ENCODE data around the gene TIAM2. TPM values are rescaled to one million over a fixed set of nuclear protein-coding genes. Genes with fewer than 3 reads are reported as not detected.

TIAM2 gene
- total and polyA plus RNA-seq, 2 donors (not counting 3 experiments of a cell fraction or from before 2014, with no cell fraction given) = 9.6 to 18.5 TPM

DNA sequence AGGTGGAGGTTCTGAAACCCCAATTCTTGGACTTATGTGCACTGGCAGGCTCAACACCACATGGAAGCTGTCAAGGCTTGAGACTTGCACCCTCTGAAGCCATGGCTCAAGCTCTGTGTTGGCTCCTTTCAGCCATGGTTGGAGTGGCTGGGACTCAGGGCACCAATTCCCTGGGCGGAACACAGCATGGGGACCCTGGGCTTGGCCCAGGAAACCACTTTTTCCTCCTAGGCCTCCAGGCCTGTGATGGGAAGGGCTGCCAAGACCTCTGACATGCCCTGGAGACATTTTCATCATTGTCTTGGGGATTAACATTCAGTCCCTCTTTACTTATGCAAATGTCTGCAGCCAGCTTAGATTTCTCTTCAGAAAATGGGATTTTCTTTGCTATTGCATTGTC, 242.5 kb downstream of the TIAM2 start:
- H2AFZ ChIP-seq (ENCODE audit: low read depth, low read length) = no peak overlapping the region
- no peaks in the 10 kb centered on the region for H3K4me1 ChIP-seq (ENCODE audit: control insufficient read depth, extremely low read depth, insufficient read depth, low read length)
- no peak overlapping the region for H3K27ac ChIP-seq (ENCODE audit: insufficient read depth, low read depth, low read length)
- H4K20me1 ChIP-seq (replicated peaks; ENCODE audit: control insufficient read depth, extremely low read depth, insufficient read depth, low read length) = no peaks in the 10 kb centered on the region
- ChIA-PET POLR2A (no interaction called here), CTCF (interaction anchor here (1.3 to 4.5 kb wide), 2 partner anchors 10 to 60 kb away, joined by 3 to 18 read pairs; no protein-coding TSS in a partner anchor)
- FAIRE-seq = no peak
- no peaks in the 10 kb centered on the region for H3K9me1 ChIP-seq (replicated peaks; ENCODE audit: control insufficient read depth, extremely low read depth, insufficient read depth, low read length)
- BruUV-seq (replicated peaks) = no TSS peak
- no peaks in the 10 kb centered on the region for H3K9me3 ChIP-seq (replicated peaks; ENCODE audit: control insufficient read depth, insufficient read depth, low read length)
- intact Hi-C loops (cut with micrococcal nuclease) (no loop called here), dilution Hi-C loops (cut with MboI; ENCODE audit: extremely low pct_ligation_motif_present, low sequenced_read_pairs) (no loop called here)
- H3K4me2 ChIP-seq (ENCODE audit: insufficient read depth, low read length) = no peak overlapping the region
- no peak overlapping the region for H3K4me3 ChIP-seq (replicated peaks in 1 of 3; ENCODE audit: insufficient read depth in 1 of 3, low read depth in 1 of 3, low read length in 3 of 3)
- no peak for DNase-seq (ENCODE audit: low read depth, low spot score)
- H3K27me3 ChIP-seq (ENCODE audit: control insufficient read depth in 2 of 2, insufficient read depth in 2 of 2, low read length in 2 of 2) = no peaks in the 10 kb centered on the region
- H3K79me2 ChIP-seq (ENCODE audit: control insufficient read depth, insufficient read depth, low read length) = no peaks in the 10 kb centered on the region
- no peak for TF ChIP-seq POLR2AphosphoS5 (IDR thresholded peaks at IDR 0.05; ENCODE audit: insufficient read depth, low read depth, low read length)
- H3K36me3 ChIP-seq (ENCODE audit: control insufficient read depth in 2 of 2, extremely low read depth in 1 of 2, insufficient read depth in 2 of 2, low read length in 2 of 2) = no peaks in the 10 kb centered on the region
- H3K9ac ChIP-seq (replicated peaks; ENCODE audit: extremely low read depth, insufficient read depth, low read length) = no peak overlapping the region

DNA sequence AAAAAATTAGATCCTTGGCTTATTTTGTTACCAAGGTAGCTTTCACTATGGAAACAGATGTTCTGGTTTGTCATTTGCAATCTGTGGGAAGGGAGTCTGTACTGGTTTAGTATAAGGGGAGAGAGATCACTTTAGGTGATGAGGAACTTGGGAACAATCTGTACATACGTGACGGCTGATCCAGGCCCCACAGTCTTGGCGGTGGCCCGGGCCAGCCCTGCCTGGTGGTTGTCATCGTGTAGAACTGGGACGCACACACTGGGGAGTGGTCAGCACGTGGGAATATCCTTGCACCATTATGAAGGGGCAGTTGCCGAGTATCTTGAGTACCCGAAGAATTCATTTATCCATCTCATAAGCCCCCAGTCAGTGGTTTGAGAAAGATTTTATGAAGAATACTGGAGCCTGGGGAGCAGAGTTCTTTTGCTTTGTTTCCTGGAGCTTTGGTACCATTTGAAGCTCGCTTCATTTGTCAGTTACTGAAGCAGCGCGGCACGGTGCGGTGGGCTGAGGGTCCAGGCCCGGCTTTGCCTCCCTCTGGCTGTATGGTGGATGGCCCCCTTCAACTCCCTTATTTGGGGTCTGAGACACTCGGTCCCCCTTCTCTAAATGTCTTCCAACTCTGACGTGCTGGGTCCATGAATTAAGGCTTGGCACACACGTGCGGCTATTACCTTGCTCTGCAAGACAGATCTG, 245.9 kb downstream of the TIAM2 start:
- FAIRE-seq = no peak

More for the DNA sequence above, 245.9 kb downstream of the TIAM2 start:
- Histone ChIP-seq H3K4me1 (ENCODE audit: control insufficient read depth, extremely low read depth, insufficient read depth, low read length) (no peaks in the 10 kb centered on the region), H2AFZ (ENCODE audit: low read depth, low read length) (no peak overlapping the region), H3K27me3 (ENCODE audit: control insufficient read depth in 2 of 2, insufficient read depth in 2 of 2, low read length in 2 of 2) (no peaks in the 10 kb centered on the region), H3K4me3 (replicated peaks in 1 of 3; ENCODE audit: insufficient read depth in 1 of 3, low read depth in 1 of 3, low read length in 3 of 3) (no peak overlapping the region), H3K4me2 (ENCODE audit: insufficient read depth, low read length) (no peak overlapping the region), H3K79me2 (ENCODE audit: control insufficient read depth, insufficient read depth, low read length) (no peaks in the 10 kb centered on the region), H4K20me1 (replicated peaks; ENCODE audit: control insufficient read depth, extremely low read depth, insufficient read depth, low read length) (no peaks in the 10 kb centered on the region), H3K9ac (replicated peaks; ENCODE audit: extremely low read depth, insufficient read depth, low read length) (no peak overlapping the region), H3K36me3 (ENCODE audit: control insufficient read depth in 2 of 2, extremely low read depth in 1 of 2, insufficient read depth in 2 of 2, low read length in 2 of 2) (peaks cover 0 to under 1% of the 10 kb centered on the region in 2 experiments), H3K9me3 (replicated peaks; ENCODE audit: control insufficient read depth, insufficient read depth, low read length) (no peaks in the 10 kb centered on the region), H3K27ac (ENCODE audit: insufficient read depth, low read depth, low read length) (no peak overlapping the region), H3K9me1 (replicated peaks; ENCODE audit: control insufficient read depth, extremely low read depth, insufficient read depth, low read length) (no peaks in the 10 kb centered on the region)
- TF ChIP-seq, protein P1, sequence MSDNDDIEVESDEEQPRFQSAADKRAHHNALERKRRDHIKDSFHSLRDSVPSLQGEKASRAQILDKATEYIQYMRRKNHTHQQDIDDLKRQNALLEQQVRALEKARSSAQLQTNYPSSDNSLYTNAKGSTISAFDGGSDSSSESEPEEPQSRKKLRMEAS (IDR thresholded peaks at IDR 0.05; ENCODE audit: insufficient read depth, insufficient read length) = no peak
- TF ChIP-seq FOS (IDR thresholded peaks at IDR 0.05; ENCODE audit: borderline replicate concordance, insufficient read depth, low read length) (no peak), GATA2 (IDR thresholded peaks at IDR 0.05; ENCODE audit: insufficient read depth, insufficient read length, low read depth, low read length) (no peak), POLR2A (IDR thresholded peaks at IDR 0.05; ENCODE audit: low read depth, low read length) (no peak), POLR2AphosphoS5 (IDR thresholded peaks at IDR 0.05; ENCODE audit: insufficient read depth, low read depth, low read length) (no peak), EZH2 (IDR thresholded peaks at IDR 0.05; ENCODE audit: borderline replicate concordance, low read depth, low read length, severe bottlenecking) (no peak), JUN (IDR thresholded peaks at IDR 0.05; ENCODE audit: borderline replicate concordance, insufficient read depth, insufficient read length, low read depth) (no peak), MYC (IDR thresholded peaks at IDR 0.05; ENCODE audit: low read depth, low read length) (no peak)
- TF ChIP-seq, protein P2, sequence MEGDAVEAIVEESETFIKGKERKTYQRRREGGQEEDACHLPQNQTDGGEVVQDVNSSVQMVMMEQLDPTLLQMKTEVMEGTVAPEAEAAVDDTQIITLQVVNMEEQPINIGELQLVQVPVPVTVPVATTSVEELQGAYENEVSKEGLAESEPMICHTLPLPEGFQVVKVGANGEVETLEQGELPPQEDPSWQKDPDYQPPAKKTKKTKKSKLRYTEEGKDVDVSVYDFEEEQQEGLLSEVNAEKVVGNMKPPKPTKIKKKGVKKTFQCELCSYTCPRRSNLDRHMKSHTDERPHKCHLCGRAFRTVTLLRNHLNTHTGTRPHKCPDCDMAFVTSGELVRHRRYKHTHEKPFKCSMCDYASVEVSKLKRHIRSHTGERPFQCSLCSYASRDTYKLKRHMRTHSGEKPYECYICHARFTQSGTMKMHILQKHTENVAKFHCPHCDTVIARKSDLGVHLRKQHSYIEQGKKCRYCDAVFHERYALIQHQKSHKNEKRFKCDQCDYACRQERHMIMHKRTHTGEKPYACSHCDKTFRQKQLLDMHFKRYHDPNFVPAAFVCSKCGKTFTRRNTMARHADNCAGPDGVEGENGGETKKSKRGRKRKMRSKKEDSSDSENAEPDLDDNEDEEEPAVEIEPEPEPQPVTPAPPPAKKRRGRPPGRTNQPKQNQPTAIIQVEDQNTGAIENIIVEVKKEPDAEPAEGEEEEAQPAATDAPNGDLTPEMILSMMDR (IDR thresholded peaks at IDR 0.05; ENCODE audit: extremely low read depth in 1 of 2, insufficient read depth in 1 of 2, low read depth in 1 of 2, low read length in 2 of 2) = no peak
- dilution Hi-C loops (cut with MboI; ENCODE audit: extremely low pct_ligation_motif_present, low sequenced_read_pairs) = no loop called here
- POLR2A ChIA-PET = no interaction called here
- CTCF ChIA-PET = interaction anchor here (3.5 kb wide), 1 partner anchor 63 kb away, joined by 16 read pairs; no protein-coding TSS in a partner anchor
- no peak for DNase-seq (ENCODE audit: low read depth, low spot score)
- intact Hi-C loops (cut with micrococcal nuclease) = no loop called here
- BruUV-seq (replicated peaks) = no TSS peak

Data from endothelial cell of umbilical vein (primary cell).